Skeletal muscle cell (primary cell): Measurements from ENCODE around the gene NKX1-2.

Experiments
- DNase-seq: peaks from one replicate; pipeline ENCODE4 v3.0.0-alpha.2; 2010; ENCODE audit warnings: low read depth
- H3K4me3 ChIP-seq: 2 replicates; pipeline ENCODE4 v1.5.1; 2011; ENCODE audit warnings: low read depth, mild to moderate bottlenecking, control low read depth, low read length, moderate library complexity

Gene NKX1-2

DNA sequence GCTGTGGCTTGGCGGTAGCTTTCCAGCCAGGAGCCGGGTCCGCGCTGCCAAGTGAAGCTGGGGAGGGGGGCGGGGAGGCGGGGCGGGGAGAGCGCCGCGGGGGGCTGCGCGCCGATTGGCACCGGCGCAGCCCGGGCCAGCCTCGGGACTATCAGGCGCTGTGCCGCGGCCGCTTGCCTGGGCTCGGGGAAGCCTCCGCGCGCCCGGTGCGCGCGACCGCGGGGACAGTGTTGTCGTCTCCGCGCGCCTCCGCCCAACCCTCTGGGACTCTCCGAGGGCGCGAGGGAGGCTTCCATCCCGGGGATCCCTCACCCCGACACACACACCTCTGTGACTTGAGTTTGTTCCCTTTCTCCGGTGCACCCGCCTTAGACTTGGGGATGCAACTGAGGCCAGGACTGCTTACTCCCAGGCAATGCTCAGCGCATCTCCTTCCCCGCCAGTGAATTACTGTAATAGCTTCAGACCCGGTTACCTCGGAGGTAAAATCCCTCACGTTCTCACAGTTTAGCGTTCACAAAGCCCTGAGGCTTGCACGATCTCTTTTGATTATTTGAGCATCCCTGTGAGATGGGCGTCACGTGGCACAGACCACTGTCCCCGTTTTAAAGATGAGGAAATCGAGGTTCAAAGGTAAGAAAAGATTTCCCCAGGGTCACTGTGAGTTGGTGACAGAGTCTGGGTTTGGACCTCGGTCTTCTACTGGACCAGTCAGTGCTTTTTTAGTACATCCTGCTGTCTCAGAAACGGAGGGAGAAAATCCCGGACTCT, at the start of gene NKX1-2:
Gene NKX1-2 (minus strand): TSS at position 24 of the 771 bp plus-strand sequence. CDS start 92 bp downstream, outside the sequence.
- H3K4me3 ChIP-seq = peak within 1 kb of the TSS; percentile 21
- DNase-seq = no peak

GRCh38 chr10:124498056-124498455, 48.2 kb upstream of the NKX1-2 start:
- no peak overlapping the region for H3K4me3 ChIP-seq
- no peak for DNase-seq

DNA sequence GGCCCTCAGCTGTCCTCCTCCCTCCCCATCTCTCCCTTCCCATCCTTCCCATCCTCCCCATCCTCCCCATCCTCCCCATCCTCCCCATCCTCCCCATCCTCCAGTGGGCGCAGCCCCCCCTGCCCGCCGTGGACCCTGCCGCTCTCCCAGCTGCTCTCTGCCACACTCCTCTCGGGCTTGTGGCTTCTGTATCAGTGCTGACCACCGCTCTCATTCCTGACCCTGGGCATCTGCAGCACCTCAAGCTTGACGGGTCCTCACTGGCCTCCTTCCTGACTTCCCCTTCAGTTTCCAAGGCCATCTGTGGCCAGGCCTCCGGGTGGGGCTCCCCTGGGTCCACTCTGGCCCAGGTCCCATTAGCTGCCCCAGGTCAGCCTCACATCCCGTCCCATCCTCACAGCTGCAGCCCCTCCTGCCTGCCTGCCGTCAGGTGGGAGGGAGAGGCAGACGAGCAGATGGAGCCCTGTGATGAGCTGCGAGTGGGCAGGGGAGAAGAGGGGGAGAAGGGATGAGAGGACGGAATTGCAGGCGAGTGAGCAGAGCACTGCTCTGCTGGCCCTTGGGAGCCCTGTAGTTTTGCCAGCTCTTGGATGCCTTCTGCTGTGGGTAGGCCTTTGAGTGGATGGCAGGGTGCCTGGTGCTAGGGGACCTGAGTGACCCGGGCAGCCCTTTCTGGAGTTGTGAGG, 47.5 kb upstream of the NKX1-2 start:
- no peak for DNase-seq
- no peak overlapping the region for H3K4me3 ChIP-seq

DNA sequence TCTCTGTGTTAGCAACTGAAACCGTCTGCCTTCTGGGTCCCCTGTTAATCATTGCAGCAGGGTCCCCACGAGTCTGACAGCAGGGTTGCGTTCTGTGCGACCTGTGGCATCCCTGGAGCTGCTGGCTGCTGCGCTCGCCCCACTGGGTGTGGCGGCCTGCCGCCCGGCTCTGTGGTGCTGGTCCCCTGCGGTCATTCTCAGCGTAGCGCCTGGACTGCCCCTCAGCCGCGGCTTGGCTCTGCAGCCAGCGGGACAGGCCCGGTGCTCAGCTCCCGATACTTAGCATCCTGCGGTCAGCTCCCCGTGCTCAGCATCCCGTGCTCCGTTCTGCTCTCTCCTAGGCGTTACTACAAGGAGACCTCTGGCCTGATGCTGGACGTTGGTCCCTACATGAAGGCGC, 46.8 kb upstream of the NKX1-2 start:
- DNase-seq = no peak
- H3K4me3 ChIP-seq = no peak overlapping the region

- no peak for DNase-seq
- no peak overlapping the region for H3K4me3 ChIP-seq
Observed at GRCh38 chr10:124496150-124496549, 46.3 kb upstream of the NKX1-2 start.

GRCh38 chr10:124495725-124496124, 45.9 kb upstream of the NKX1-2 start:
- no peak for DNase-seq
- H3K4me3 ChIP-seq = no peak overlapping the region

- no peak overlapping the region for H3K4me3 ChIP-seq
- DNase-seq = no peak
Observed at GRCh38 chr10:124495162-124495561, 45.3 kb upstream of the NKX1-2 start.

DNA sequence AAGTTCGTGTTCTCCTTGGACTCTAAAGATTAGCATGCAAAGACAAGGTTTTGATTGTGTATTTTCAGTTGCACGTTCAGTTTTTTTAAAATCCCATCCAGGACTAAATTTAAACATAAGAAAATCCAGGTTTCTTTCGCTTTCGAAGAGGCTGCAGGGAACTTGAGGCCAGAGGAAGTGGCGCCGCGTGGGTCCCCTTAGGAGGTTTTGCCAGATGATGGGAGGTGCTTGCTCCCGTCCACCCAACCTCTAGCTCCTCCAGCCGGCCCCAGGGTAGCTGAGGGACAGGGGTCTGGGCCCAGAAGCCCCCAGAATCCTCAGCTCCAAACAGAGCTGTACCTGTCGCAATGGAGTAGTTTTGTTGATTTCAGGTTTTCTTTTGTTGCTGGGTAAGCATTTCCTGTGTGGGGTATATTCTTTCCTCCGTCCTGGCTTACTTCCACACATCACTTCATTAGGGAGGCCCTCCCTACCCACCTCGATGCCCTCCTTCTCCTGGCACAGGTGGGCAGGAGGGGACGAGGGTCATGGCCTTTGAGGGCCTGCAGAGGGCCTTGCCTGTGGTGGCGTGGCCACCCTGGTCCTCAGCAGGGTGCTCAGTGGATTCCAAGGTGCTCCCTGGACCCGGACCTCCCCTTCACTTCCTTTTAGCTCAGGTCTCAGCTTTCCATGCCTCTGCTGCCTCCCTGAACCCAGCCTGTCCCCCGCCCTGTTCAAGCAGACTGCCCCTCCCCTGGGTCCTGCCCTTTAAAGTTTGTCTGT, 44.4 kb upstream of the NKX1-2 start:
- no peak for DNase-seq
- H3K4me3 ChIP-seq = no peak overlapping the region

DNA sequence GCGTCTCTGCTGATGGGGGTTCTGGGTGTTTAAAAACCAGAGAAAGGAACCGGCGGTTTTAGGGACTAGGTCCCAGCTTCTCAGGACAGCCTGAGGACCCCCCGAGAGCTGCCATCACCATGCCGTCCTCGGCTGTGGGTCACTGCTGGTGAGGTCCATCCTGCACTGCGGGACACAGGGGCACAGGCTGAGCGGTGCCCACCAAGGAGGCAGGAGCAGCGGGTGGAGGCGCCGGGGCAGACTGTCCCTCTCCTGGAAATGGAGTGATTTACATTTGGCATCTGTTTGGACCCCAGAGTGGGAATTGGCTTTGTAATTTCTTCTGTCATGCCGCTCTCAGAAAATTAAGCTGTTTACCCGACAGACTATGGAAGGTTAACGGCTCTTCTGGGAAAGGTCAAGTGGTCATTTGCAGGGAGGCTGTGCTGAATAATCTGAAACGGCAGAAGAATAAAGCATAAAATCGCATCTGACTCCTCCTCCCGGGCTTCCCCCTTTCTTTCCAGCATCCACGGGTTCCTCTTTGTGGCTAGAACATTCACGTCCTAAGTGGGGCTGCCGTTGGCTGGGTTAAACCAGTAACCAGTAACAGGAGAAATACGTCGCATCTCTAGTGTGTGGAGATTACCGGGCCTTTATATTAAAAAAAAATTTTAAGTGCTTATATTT, 43.5 kb upstream of the NKX1-2 start:
- no peak for DNase-seq
- H3K4me3 ChIP-seq = no peak overlapping the region

DNA sequence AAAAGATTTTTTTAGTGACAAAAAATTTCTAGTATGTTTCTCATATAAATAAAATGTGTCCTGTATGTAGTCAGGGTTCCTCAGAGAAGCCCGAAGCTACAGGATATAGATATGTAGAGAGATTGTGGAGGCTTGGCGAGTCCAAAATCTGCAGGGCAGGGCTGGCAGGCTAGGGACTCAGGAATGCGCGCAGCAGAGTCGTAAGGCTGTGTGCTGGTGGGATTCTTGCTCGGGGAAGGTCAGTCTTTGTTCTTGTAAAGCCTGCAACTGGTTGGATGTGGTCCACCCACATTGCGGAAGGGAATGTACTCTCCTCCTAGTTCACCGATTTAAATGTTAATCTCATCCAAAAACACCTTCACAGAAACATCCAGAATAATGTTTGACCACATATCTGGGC, 42.4 kb upstream of the NKX1-2 start:
- no peak overlapping the region for H3K4me3 ChIP-seq
- DNase-seq = no peak

DNA sequence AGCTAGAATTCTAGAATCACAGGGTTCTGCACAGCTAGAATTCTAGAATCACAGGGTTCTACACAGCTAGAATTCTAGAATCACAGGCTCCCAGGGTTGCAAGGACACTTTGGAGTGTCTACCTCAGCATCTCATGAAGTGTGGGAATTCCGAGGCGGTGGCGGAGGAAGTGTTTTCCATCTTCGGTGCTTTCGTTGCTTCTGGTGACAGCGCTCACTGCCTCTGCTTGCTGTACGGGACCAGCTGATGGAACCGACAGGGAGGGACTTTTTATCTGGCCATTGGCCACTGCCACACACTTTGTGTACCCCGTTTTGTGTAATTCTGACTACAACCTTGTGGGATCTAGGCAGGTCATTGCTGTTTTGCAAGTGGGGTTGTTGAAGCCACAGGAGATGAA, 41.3 kb upstream of the NKX1-2 start:
- no peak overlapping the region for H3K4me3 ChIP-seq

GRCh38 chr10:124486635-124487034, 36.8 kb upstream of the NKX1-2 start:
- no peak for DNase-seq
- no peak overlapping the region for H3K4me3 ChIP-seq

More for the DNA sequence above, 41.3 kb upstream of the NKX1-2 start:
- no peak for DNase-seq

- DNase-seq = no peak
- H3K4me3 ChIP-seq = no peak overlapping the region
Observed at GRCh38 chr10:124484661-124485060, 34.8 kb upstream of the NKX1-2 start.

GRCh38 chr10:124484031-124484430, 34.2 kb upstream of the NKX1-2 start:
- DNase-seq = no peak
- no peak overlapping the region for H3K4me3 ChIP-seq

GRCh38 chr10:124482876-124483275, 33.0 kb upstream of the NKX1-2 start:
- H3K4me3 ChIP-seq = no peak overlapping the region
- DNase-seq = no peak

DNA sequence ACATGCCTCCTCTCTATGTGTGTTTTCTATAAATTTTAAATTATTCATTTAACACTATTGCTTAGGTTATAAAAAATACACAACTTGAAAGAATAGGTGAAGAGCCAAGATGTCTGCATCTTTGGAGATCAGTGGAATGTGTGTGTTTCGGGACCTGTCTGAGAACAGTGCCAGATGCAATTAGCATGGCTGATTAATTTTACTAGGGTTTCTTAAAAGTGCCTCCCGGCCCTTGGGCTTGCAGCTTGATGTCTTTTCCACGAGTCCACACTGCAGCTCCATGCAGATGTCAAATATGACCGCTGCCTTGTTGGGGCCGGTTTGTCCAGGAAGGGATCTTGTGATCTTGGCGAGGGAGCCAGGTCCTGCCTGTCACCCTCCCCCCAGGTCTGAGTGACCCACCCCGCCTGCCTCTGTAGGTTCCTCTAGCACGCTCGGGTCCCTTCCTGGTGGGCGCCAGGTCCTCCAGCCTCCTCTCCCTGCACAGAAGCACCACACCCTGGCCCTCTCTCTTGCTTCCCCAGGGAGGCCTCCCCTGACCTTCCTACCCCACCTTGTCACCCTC, 32.5 kb upstream of the NKX1-2 start:
- no peak for DNase-seq
- H3K4me3 ChIP-seq = no peak overlapping the region

DNA sequence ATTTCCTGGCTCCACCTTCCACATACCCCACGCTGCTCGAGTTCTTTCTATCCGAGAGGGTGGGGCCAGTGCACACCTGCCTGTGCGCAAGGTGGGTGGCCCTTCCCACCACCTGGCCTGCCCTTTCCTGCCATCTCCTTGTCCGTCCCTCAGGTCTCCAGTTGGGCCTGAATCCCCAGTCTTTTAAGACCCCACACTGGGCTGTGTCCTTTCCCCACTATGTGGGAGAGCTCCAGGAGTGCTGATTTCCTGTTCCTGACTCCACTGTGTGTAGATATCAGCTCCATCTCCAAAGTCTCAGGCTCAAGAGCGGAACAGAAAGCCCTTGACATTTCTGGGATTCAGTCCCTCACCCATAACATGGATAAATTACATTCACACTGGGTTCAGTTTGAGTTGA, 31.9 kb upstream of the NKX1-2 start:
- DNase-seq = no peak
- no peak overlapping the region for H3K4me3 ChIP-seq

- no peak overlapping the region for H3K4me3 ChIP-seq
- no peak for DNase-seq
Observed at GRCh38 chr10:124480860-124481259, 31.0 kb upstream of the NKX1-2 start.

DNA sequence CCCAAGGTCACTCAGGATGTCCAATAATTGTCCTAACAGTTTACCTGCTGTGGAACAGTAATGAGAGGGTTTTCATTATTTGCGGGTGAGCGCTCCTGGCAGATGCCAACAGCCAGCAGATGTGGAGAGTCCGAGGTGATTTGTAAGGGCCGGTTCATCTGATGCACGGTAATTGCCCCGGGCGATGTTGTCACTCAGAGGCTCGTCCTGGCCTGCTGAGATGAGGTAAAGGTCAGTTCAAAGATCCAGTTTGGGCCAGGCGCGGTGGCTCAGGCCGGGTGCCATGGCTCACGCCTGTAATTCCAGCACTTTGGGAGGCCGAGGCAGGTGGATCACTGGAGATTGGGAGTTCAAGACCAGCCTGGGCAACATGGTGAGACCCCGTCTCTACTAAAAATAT, 28.7 kb upstream of the NKX1-2 start:
- H3K4me3 ChIP-seq = no peak overlapping the region
- DNase-seq = no peak
